ENCODE data around the gene SEPTIN2. TPM values are rescaled to one million over a fixed set of nuclear protein-coding genes. Genes with fewer than 3 reads are reported as not detected.
A peak's percentile ranks its signal among the peaks of the same experiment; 100 is the strongest.

Gene SEPTIN2
- total RNA-seq, 1 donor from 2014 or later: 187 TPM

GRCh38 chr2:241295326-241296095, 20.2 kb upstream of the SEPTIN2 start:
- intact Hi-C loops (cut with micrococcal nuclease): no loop called here
- no peak overlapping the region for H3K27ac ChIP-seq (replicated peaks)
- no peak overlapping the region for H3K4me3 ChIP-seq
- no peaks in the 10 kb centered on the region for H3K27me3 ChIP-seq (ENCODE audit: low read depth)
- peaks cover 3% of the 10 kb centered on the region for H3K36me3 ChIP-seq
- no peaks in the 10 kb centered on the region for H3K9me3 ChIP-seq (replicated peaks)
- no peak for DNase-seq
- TF ChIP-seq CTCF (IDR thresholded peaks at IDR 0.05; ENCODE audit: borderline replicate concordance): no peak
- peaks cover 19% of the 10 kb centered on the region for H3K4me1 ChIP-seq

- H3K9me3 ChIP-seq (replicated peaks): no peaks in the 10 kb centered on the region
- peaks cover 18% of the 10 kb centered on the region for H3K4me1 ChIP-seq
- H3K36me3 ChIP-seq: peaks cover 3% of the 10 kb centered on the region
- no peak overlapping the region for H3K27ac ChIP-seq (replicated peaks)
- no peak overlapping the region for H3K4me3 ChIP-seq
- no peaks in the 10 kb centered on the region for H3K27me3 ChIP-seq (ENCODE audit: low read depth)
- DNase-seq: no peak
- TF ChIP-seq CTCF (IDR thresholded peaks at IDR 0.05; ENCODE audit: borderline replicate concordance): no peak
- intact Hi-C loops (cut with micrococcal nuclease): no loop called here
These were observed 19.0 kb upstream of the SEPTIN2 start for GRCh38 chr2:241296767-241297166.

GRCh38 chr2:241298673-241299072, 17.1 kb upstream of the SEPTIN2 start:
- Histone ChIP-seq H3K36me3 (peaks cover 3% of the 10 kb centered on the region), H3K4me1 (peaks cover 37% of the 10 kb centered on the region), H3K4me3 (no peak overlapping the region)

GRCh38 chr2:241300000-241300399, 15.7 kb upstream of the SEPTIN2 start:
- no peak overlapping the region for H3K4me3 ChIP-seq
- intact Hi-C loops (cut with micrococcal nuclease): no loop called here
- DNase-seq: no peak
- no peaks in the 10 kb centered on the region for H3K27me3 ChIP-seq (ENCODE audit: low read depth)
- no peak overlapping the region for H3K27ac ChIP-seq (replicated peaks)
- H3K4me1 ChIP-seq: peaks cover 50% of the 10 kb centered on the region
- H3K36me3 ChIP-seq: peaks cover 3% of the 10 kb centered on the region
- no peaks in the 10 kb centered on the region for H3K9me3 ChIP-seq (replicated peaks)
- TF ChIP-seq CTCF (IDR thresholded peaks at IDR 0.05; ENCODE audit: borderline replicate concordance): no peak

More at GRCh38 chr2:241298673-241299072, 17.1 kb upstream of the SEPTIN2 start:
- no peak for DNase-seq
- intact Hi-C loops (cut with micrococcal nuclease): no loop called here
- H3K27me3 ChIP-seq (ENCODE audit: low read depth): no peaks in the 10 kb centered on the region
- H3K27ac ChIP-seq (replicated peaks): no peak overlapping the region
- TF ChIP-seq CTCF (IDR thresholded peaks at IDR 0.05; ENCODE audit: borderline replicate concordance): no peak
- H3K9me3 ChIP-seq (replicated peaks): no peaks in the 10 kb centered on the region

GRCh38 chr2:241302083-241302482, 13.6 kb upstream of the SEPTIN2 start:
- Histone ChIP-seq H3K9me3 (replicated peaks) (no peaks in the 10 kb centered on the region), H3K27me3 (ENCODE audit: low read depth) (no peaks in the 10 kb centered on the region), H3K27ac (replicated peaks) (peak overlapping the region; percentile 67), H3K36me3 (peaks cover 1% of the 10 kb centered on the region), H3K4me3 (no peak overlapping the region), H3K4me1 (peaks cover 66% of the 10 kb centered on the region)
- TF ChIP-seq CTCF (IDR thresholded peaks at IDR 0.05; ENCODE audit: borderline replicate concordance): no peak
- DNase-seq: no peak
- intact Hi-C loops (cut with micrococcal nuclease): no loop called here

All from left ventricle myocardium inferior (tissue), 1 donor.